Hematopoietic multipotent progenitor cell treated with erythropoietin and hydrocortisone succinate and interleukin-3 and kit ligand, for 15 days (in vitro differentiated cells): ENCODE measurements around the gene ALDH1B1.

ENCODE experiments used
- DNase-seq: peaks from one replicate; pipeline ENCODE4 v3.0.0-alpha.2; 2015; ENCODE audit warnings: low spot score

Gene ALDH1B1

GRCh38 chr9:38441347-38442085 lies 49.0 kb downstream of the ALDH1B1 start:
- DNase-seq: no peak

- no peak for DNase-seq
Observed at GRCh38 chr9:38442473-38443096, 50.1 kb downstream of the ALDH1B1 start.

GRCh38 chr9:38443181-38443580 lies 50.7 kb downstream of the ALDH1B1 start:
- DNase-seq: no peak

GRCh38 chr9:38443597-38443996 lies 51.1 kb downstream of the ALDH1B1 start:
- no peak for DNase-seq

- no peak for DNase-seq
Observed at GRCh38 chr9:38445154-38446043, 52.9 kb downstream of the ALDH1B1 start.

GRCh38 chr9:38447703-38448102 lies 55.2 kb downstream of the ALDH1B1 start:
- no peak for DNase-seq
